Central memory CD8-positive, alpha-beta T cell (primary cell): ENCODE data around the gene CARD16.

Experiments
- ATAC-seq: fragments of 150-1000 bp; cut with Tn5 transposase; replicated peaks from 2 replicates; pipeline ENCODE4 v1.10.0; 2022; ENCODE audit warnings: mild to moderate bottlenecking, moderate FRiP score, moderate number of reproducible peaks; ENCODE audit not compliant: poor library complexity, severe bottlenecking; ENCODE audit errors: extremely low read depth
- DNase-seq, 2 donors: peaks; one replicate each; pipeline ENCODE4 v3.0.0; 2021; ENCODE audit warnings: low spot score in 2 of 2
- H3K27ac Mint-ChIP-seq: one replicate; pipeline ENCODE4 v1.8.0; 2022; ENCODE audit warnings: low read depth, mild to moderate bottlenecking, moderate library complexity, mixed read lengths
- H3K27me3 Mint-ChIP-seq: one replicate; pipeline ENCODE4 v1.8.0; 2022; ENCODE audit warnings: mixed read lengths
- H3K36me3 Mint-ChIP-seq: one replicate; pipeline ENCODE4 v1.8.0; 2022; ENCODE audit warnings: mild to moderate bottlenecking, moderate library complexity, mixed read lengths; ENCODE audit not compliant: insufficient read depth
- H3K4me1 Mint-ChIP-seq: one replicate; pipeline ENCODE4 v1.8.0; 2022; ENCODE audit warnings: mixed read lengths
- H3K4me3 Mint-ChIP-seq: one replicate; pipeline ENCODE4 v1.8.0; 2022; ENCODE audit warnings: mild to moderate bottlenecking, moderate library complexity, mixed read lengths
- H3K9me3 Mint-ChIP-seq: one replicate; pipeline ENCODE4 v1.8.0; 2022; ENCODE audit warnings: mixed read lengths

The CARD16 gene

DNA sequence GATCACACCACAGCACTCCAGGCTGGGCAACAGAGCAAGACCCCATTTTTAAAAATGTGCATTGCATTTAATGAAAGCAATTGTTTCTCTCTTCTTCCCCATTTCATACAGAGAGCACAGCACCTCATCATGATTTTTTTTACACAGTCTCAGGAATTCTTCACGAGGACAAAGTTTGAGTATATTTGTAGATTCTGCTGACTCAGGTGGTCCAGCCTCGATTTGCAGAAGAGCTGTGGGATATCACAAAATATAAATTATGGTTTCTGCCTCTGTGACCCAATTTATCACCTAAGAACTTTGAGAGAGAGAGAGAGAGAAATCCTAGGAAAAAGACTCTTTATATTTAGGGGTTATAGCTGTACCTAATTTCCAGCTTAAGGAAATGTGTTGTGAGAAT lies 42.0 kb downstream of the CARD16 start:
- no peak overlapping the region for H3K4me3 Mint-ChIP-seq
- ATAC-seq, result no peak

DNA sequence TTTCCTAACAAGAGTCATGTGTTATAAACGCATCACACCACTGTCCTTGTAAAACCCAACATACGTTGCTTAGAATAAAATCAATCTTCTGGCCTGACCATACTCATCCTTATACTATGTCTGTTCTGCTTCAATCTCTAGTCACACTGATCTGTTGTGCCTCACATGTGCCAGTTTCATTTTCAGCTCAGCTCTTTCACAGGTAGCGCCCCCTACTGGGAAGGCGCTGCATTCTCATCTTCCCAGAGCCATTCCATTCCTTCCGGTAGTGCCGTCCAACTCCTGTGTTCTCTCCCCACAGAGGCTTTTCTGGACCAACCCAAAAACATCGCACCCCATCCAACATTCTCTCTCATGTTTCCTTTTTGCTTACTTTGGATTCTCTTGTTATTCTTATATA lies 44.3 kb downstream of the CARD16 start:
- H3K27me3 Mint-ChIP-seq, result no peaks in the 10 kb centered on the region
- peaks cover 9% of the 10 kb centered on the region for H3K4me1 Mint-ChIP-seq
- peak; percentile 84 for ATAC-seq
- H3K9me3 Mint-ChIP-seq, result no peaks in the 10 kb centered on the region
- no peak overlapping the region for H3K4me3 Mint-ChIP-seq
- H3K36me3 Mint-ChIP-seq, result no peaks in the 10 kb centered on the region
- peak; percentile 39 to 41 for DNase-seq
- no peak overlapping the region for H3K27ac Mint-ChIP-seq

More for the DNA sequence above, 42.0 kb downstream of the CARD16 start:
- Mint-ChIP-seq H3K9me3 (no peaks in the 10 kb centered on the region), H3K27ac (no peak overlapping the region), H3K4me1 (peaks cover 9% of the 10 kb centered on the region), H3K36me3 (no peaks in the 10 kb centered on the region), H3K27me3 (no peaks in the 10 kb centered on the region)
- DNase-seq, result no peak

DNA sequence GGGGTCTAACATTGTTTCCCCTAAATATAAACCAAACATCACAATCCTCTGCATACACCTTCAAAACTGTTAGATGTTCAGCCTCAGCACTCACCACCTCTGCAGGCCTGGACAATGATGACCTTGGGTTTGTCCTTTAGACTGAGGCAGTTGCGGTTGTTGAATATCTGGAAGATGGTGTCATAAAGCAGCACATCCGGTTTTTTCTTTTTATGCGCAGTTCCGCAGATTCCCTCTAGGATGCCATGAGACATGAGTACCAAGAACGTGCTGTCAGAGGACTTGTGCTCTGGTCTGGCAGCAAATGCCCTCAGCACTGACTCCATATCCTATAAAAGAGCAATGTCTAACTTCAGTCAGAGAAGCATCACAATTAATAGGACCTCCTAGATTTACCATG lies 45.0 kb downstream of the CARD16 start:
- ATAC-seq (peak; percentile 31), DNase-seq (no peak)
- Mint-ChIP-seq H3K4me3 (no peak overlapping the region), H3K27me3 (no peaks in the 10 kb centered on the region), H3K36me3 (no peaks in the 10 kb centered on the region), H3K9me3 (no peaks in the 10 kb centered on the region), H3K4me1 (peaks cover 9% of the 10 kb centered on the region), H3K27ac (no peak overlapping the region)

DNA sequence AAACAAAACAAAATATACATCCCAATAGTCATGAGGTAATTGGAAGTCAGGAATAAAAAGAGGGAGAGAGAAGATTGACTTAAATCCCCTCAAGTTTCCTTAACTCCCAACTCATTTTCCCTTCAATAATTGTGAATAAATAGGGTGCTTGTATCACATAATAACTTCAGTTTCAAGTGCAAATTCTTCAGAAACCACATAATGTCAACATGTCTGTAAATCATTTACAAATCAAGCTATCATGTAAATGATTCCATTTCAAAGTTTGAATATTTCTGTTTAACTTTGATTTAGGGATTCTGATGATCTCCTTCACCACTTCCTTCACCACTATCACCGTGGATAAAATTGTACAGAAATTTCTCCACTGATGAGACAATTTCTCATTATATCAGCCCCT lies 45.4 kb downstream of the CARD16 start:
- Mint-ChIP-seq H3K9me3 (no peaks in the 10 kb centered on the region), H3K4me1 (peaks cover 14% of the 10 kb centered on the region), H3K27ac (no peak overlapping the region), H3K27me3 (no peaks in the 10 kb centered on the region), H3K36me3 (no peaks in the 10 kb centered on the region), H3K4me3 (no peak overlapping the region)
- no peak for ATAC-seq
- no peak for DNase-seq

DNA sequence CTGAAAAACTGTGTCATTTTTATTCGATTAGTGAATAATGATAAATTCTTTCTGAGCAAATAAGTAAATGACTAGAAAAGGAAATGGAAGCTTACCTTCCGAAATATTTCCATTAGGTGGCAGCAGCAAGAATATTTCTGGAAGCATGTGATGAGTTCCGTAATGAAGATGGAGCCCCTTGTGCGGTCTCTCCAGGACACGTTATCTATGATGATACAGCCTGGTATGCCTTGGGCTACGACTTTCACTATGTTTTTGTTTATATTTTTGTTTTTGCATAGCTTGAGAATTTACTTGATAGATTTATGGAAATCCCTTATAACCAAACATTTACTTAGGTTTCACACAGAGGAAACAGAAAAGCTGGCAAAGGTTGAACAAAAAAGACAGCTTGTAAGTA lies 47.8 kb downstream of the CARD16 start:
- DNase-seq (no peak), ATAC-seq (no peak)
- H3K4me3 Mint-ChIP-seq, result no peak overlapping the region
- H3K36me3 Mint-ChIP-seq, result no peaks in the 10 kb centered on the region
- no peak overlapping the region for H3K27ac Mint-ChIP-seq
- peaks cover 17% of the 10 kb centered on the region for H3K4me1 Mint-ChIP-seq
- no peaks in the 10 kb centered on the region for H3K9me3 Mint-ChIP-seq
- H3K27me3 Mint-ChIP-seq, result no peaks in the 10 kb centered on the region

DNA sequence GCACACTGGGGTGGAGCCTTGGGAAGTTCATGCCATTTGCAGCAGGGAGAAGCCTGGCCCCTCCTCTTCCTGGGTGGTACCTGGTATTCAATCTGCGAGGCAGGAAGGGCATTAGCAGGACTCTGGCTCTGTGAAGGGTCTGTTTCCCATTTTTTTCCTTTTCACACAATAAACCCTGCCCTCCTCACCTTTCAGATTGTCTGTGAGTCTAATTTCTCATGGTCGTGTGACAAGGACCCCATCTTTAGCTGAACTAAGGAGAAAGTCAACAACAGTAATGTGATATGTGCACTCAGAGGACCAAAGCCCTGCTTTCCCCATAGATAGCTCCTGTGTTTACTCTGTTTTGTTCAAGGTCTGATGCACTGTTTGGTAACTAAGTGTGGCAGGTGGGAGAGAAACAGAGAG lies 50.1 kb downstream of the CARD16 start:
- Mint-ChIP-seq H3K36me3 (no peaks in the 10 kb centered on the region), H3K4me3 (no peak overlapping the region), H3K9me3 (no peaks in the 10 kb centered on the region), H3K27me3 (no peaks in the 10 kb centered on the region), H3K4me1 (peaks cover 8% of the 10 kb centered on the region), H3K27ac (no peak overlapping the region)
- no peak for DNase-seq
- ATAC-seq, result no peak

DNA sequence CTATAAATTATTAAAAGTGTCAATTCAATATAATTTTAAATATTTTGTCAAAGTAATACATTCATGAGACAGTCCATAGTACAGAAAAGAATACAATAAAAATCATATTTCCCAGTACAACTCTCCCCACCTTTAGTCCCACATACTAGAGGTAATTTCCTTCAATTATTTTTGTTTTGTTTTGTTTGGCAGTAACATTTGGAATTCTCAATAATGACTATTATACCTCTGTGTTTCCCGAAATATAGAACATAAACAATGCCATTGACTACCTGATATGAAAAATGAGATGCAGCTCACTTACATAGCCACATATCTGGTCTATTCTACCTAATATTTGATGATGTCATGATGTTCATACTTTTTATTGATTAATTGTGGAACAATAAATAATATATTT lies 52.4 kb downstream of the CARD16 start:
- Mint-ChIP-seq H3K4me1 (peaks cover 8% of the 10 kb centered on the region), H3K27ac (no peak overlapping the region), H3K36me3 (no peaks in the 10 kb centered on the region), H3K27me3 (no peaks in the 10 kb centered on the region), H3K9me3 (no peaks in the 10 kb centered on the region), H3K4me3 (no peak overlapping the region)
- DNase-seq (no peak), ATAC-seq (no peak)

DNA sequence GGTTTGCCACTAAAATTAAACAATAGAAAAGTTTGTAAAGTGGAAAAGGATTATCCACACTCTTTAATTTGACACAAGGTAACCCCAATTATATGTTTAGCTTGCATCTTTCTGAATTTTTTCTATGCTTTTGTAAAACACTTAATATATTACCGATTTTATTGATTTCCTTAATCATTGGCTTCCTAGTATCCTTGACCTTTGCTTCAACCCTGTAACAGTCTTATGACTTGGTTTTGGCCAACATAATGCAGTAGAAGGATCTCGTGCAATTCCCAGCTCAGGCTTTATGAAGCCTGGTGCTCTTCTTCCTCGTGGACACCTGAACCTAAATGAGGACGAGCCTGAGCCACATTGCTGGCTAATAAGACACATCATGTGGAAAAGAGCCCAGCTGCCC lies 53.1 kb downstream of the CARD16 start:
- Mint-ChIP-seq H3K27me3 (no peaks in the 10 kb centered on the region), H3K36me3 (no peaks in the 10 kb centered on the region), H3K4me1 (peaks cover 8% of the 10 kb centered on the region), H3K4me3 (no peak overlapping the region), H3K9me3 (no peaks in the 10 kb centered on the region), H3K27ac (no peak overlapping the region)
- DNase-seq (no peak), ATAC-seq (no peak)
